Mucosa of stomach (tissue), 1 donor: ENCODE data around the gene CBLN3.
"Not testable (repeated sequence)": the region's sequence is repeated elsewhere in the genome, so short reads cannot be mapped to it uniquely, and the experiment has no call there.

ENCODE experiments used
- H3K27me3 ChIP-seq: one replicate; pipeline ENCODE4 v1.7.0; 2013; ENCODE audit warnings: mild to moderate bottlenecking, low read length; ENCODE audit not compliant: control insufficient read depth, insufficient read depth
- H3K36me3 ChIP-seq: one replicate; pipeline ENCODE4 v1.7.0; 2013; ENCODE audit warnings: low read length; ENCODE audit not compliant: control insufficient read depth, insufficient read depth
- H3K4me1 ChIP-seq: one replicate; pipeline ENCODE4 v1.7.0; 2013; ENCODE audit warnings: mild to moderate bottlenecking, low read length; ENCODE audit not compliant: control insufficient read depth, insufficient read depth
- H3K4me3 ChIP-seq: one replicate; pipeline ENCODE4 v1.7.0; 2013; ENCODE audit warnings: low read length
- H3K9ac ChIP-seq: one replicate; pipeline ENCODE4 v1.7.0; 2013; ENCODE audit warnings: mild to moderate bottlenecking, low read length, moderate library complexity
- H3K9me3 ChIP-seq: one replicate; pipeline ENCODE4 v1.7.0; 2013; ENCODE audit warnings: mild to moderate bottlenecking, low read length, moderate library complexity; ENCODE audit not compliant: control insufficient read depth
- donor health status: Pancreatic carcinoma.

CBLN3 gene

DNA sequence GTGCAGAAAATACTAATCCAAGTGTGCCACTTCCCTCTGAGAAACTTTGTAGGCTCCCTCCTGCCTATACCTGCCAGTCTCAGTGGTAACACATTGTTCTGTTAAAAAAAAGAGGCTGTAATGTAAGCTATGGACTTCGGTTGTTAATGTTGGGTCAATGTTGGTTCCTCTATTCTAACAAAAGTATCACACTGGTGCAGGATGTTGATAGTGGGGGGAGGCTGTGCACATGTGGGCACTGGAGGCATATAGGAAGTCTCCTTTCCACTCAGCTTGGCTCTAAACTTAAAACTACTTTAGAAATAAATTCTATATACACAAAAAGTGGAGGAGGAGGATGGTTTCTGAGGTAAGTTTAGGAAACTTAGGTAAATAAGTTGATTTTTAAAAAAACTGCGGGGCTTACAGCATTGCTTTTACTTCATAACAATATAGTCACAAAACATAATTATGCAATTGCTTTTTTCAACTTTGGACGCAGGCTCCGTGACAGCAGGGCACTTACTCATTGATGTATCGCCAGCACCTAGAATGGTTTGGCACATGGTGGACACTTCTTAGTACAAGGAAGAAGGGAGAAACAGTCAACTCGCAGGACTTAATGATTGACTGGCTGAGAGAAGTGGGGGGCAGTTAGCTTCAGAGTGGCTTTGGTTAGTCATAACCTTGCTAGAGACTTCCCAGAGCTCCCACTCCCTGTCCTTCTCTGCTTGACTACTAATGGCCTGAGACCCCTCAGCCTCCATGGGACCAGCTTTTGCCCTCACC, 38.6 kb downstream of the CBLN3 start:
- Histone ChIP-seq H3K4me1 (peaks cover 5% of the 10 kb centered on the region), H3K9ac (no peak overlapping the region), H3K27me3 (no peaks in the 10 kb centered on the region), H3K36me3 (no peaks in the 10 kb centered on the region), H3K4me3 (no peak overlapping the region), H3K9me3 (no peaks in the 10 kb centered on the region)

GRCh38 chr14:24389226-24389848, 40.1 kb downstream of the CBLN3 start:
- H3K9me3 ChIP-seq = no peaks in the 10 kb centered on the region
- peaks cover 5% of the 10 kb centered on the region for H3K4me1 ChIP-seq
- H3K36me3 ChIP-seq = no peaks in the 10 kb centered on the region
- H3K4me3 ChIP-seq = no peak overlapping the region
- H3K9ac ChIP-seq = no peak overlapping the region
- H3K27me3 ChIP-seq = no peaks in the 10 kb centered on the region

GRCh38 chr14:24388474-24389179, 40.8 kb downstream of the CBLN3 start:
- no peak overlapping the region for H3K9ac ChIP-seq
- H3K4me3 ChIP-seq = no peak overlapping the region
- H3K27me3 ChIP-seq = no peaks in the 10 kb centered on the region
- H3K4me1 ChIP-seq = peaks cover 5% of the 10 kb centered on the region
- H3K9me3 ChIP-seq = no peaks in the 10 kb centered on the region
- no peaks in the 10 kb centered on the region for H3K36me3 ChIP-seq

GRCh38 chr14:24387579-24387978, 41.9 kb downstream of the CBLN3 start:
- H3K4me1 ChIP-seq, H3K27me3 ChIP-seq, H3K9me3 ChIP-seq, H3K4me3 ChIP-seq, H3K9ac ChIP-seq, H3K36me3 ChIP-seq: not testable (repeated sequence)

DNA sequence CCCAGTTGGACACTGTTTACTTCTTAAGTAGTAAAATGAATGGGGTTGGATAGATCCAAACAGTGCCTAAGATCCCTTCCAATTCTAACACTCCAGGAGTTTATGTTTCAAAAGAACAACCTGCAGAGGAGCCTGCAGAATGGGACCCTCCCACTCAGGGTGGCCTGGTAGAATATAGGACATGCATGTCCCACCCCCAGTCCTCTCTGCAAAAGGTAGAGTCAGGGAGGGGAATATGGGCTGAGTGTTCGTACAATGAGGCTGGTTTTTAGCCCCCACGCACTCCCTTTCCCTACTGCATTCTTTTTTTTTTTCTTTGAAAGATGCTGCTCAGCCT, 42.5 kb downstream of the CBLN3 start:
- Histone ChIP-seq H3K9me3 (no peaks in the 10 kb centered on the region), H3K4me3 (no peak overlapping the region), H3K36me3 (no peaks in the 10 kb centered on the region), H3K27me3 (no peaks in the 10 kb centered on the region), H3K4me1 (no peaks in the 10 kb centered on the region), H3K9ac (no peak overlapping the region)

GRCh38 chr14:24385524-24385923, 43.9 kb downstream of the CBLN3 start:
- Histone ChIP-seq H3K36me3 (no peaks in the 10 kb centered on the region), H3K9ac (no peak overlapping the region), H3K4me3 (no peak overlapping the region), H3K9me3 (no peaks in the 10 kb centered on the region), H3K4me1 (no peaks in the 10 kb centered on the region), H3K27me3 (no peaks in the 10 kb centered on the region)

GRCh38 chr14:24384169-24384568, 45.3 kb downstream of the CBLN3 start:
- Histone ChIP-seq H3K9ac (no peak overlapping the region), H3K27me3 (no peaks in the 10 kb centered on the region), H3K36me3 (no peaks in the 10 kb centered on the region), H3K4me1 (no peaks in the 10 kb centered on the region), H3K9me3 (no peaks in the 10 kb centered on the region), H3K4me3 (no peak overlapping the region)

DNA sequence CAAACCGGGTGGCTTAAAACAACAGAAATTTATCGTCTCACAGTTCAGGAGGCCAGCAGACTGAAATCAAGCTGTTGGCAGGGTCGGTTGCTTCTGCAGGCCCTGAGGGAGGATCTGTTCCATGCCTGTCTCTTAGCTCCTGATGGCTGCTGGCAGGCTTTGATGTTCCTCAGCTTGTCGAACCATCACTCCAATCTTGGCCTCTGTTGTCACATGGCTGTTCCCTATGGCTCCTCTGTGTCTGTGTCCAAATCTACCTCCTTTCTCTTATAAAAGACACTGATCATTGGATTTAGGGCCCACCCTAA, 47.5 kb downstream of the CBLN3 start:
- no peaks in the 10 kb centered on the region for H3K27me3 ChIP-seq
- H3K9ac ChIP-seq = no peak overlapping the region
- no peaks in the 10 kb centered on the region for H3K4me1 ChIP-seq
- H3K4me3 ChIP-seq = no peak overlapping the region
- no peaks in the 10 kb centered on the region for H3K9me3 ChIP-seq
- no peaks in the 10 kb centered on the region for H3K36me3 ChIP-seq

- Histone ChIP-seq H3K4me1 (no peaks in the 10 kb centered on the region), H3K4me3 (no peak overlapping the region), H3K9me3 (no peaks in the 10 kb centered on the region), H3K9ac (no peak overlapping the region), H3K36me3 (no peaks in the 10 kb centered on the region), H3K27me3 (no peaks in the 10 kb centered on the region)
These were observed 48.0 kb downstream of the CBLN3 start for GRCh38 chr14:24381363-24382063.

DNA sequence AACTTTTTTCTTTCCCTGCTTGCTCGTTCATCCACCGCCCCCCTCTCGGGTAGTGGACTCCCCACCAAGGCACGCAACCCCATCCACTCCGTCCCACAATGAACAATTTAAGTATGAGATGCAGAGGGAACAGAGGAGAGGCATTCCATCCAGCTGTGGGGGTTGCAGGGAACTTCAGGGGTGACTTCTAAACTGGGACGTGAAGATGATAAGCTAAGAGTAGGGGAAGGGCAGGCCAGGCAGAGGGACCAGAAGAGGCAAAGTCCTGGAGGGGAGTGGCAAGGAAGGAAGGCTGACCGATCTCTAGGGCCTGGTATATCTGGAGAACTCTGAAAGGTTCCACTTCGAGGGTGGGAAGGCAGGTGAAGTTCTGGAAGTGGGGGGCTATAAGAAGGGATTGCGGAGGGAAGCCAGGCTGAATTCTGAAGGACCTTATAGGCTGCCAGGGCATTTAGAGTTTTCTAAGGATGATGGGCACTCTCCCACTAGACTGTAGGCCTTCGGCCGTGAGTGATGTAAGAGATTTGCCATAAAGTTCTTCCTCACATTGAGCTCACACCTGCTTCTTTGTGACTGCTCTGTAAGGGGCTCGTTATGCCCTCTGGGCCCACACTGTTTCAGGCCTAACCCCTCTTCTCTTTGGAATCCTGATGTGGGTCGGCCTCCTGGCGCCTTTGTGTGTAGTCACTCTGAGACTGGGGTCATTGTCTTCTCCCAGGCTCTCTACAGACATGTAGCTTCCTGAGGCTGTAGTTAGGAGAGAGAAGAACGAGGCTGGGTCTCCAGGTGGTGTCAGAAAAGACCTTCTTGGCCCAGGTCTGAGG, 49.3 kb downstream of the CBLN3 start:
- no peaks in the 10 kb centered on the region for H3K4me1 ChIP-seq
- no peak overlapping the region for H3K9ac ChIP-seq
- no peaks in the 10 kb centered on the region for H3K27me3 ChIP-seq
- no peaks in the 10 kb centered on the region for H3K9me3 ChIP-seq
- no peak overlapping the region for H3K4me3 ChIP-seq
- no peaks in the 10 kb centered on the region for H3K36me3 ChIP-seq

- Histone ChIP-seq H3K36me3 (no peaks in the 10 kb centered on the region), H3K27me3 (no peaks in the 10 kb centered on the region), H3K4me1 (no peaks in the 10 kb centered on the region), H3K9ac (no peak overlapping the region), H3K4me3 (no peak overlapping the region), H3K9me3 (no peaks in the 10 kb centered on the region)
These were observed 50.2 kb downstream of the CBLN3 start for GRCh38 chr14:24378981-24379906.
